Ovary (tissue), 3 donors: ENCODE measurements around the gene NMU.

ENCODE experiments used
- CTCF ChIP-seq, 3 donors: fragments of 450-650 bp in 2 of 3; fragments of 200-600 bp in 1 of 3; IDR thresholded peaks; one replicate each; pipeline versions ENCODE4 v1.5.1 to v1.8.0; 2016 to 2022; ENCODE audit warnings: antibody characterized with exemption in 3 of 3, mild to moderate bottlenecking in 1 of 3
- POLR2A ChIP-seq: fragments of 450-650 bp; IDR thresholded peaks from one replicate; pipeline ENCODE4 v1.6.1; 2017; ENCODE audit warnings: antibody characterized with exemption, mild to moderate bottlenecking, moderate library complexity
- donor health status: DM: no; HTN: no; CAD: no.

GRCh38 chr4:55658657-55659056 lies 22.6 kb upstream of the NMU start:
- TF ChIP-seq CTCF (IDR thresholded peaks at IDR 0.05) (no peak), POLR2A (no peak)
